ENCODE data around the gene RAB11A. TPM values are rescaled to one million over a fixed set of nuclear protein-coding genes. Genes with fewer than 3 reads are reported as not detected.
A peak's percentile ranks its signal among the peaks of the same experiment; 100 is the strongest.

The RAB11A gene
- total RNA-seq, 3 donors from 2014 or later: 108 to 156 (median 147) TPM

- Histone ChIP-seq H3K4me1 (no peaks in the 10 kb centered on the region), H3K27me3 (no peaks in the 10 kb centered on the region), H3K27ac (no peak overlapping the region), H3K9me3 (no peaks in the 10 kb centered on the region), H3K4me3 (no peak overlapping the region), H3K36me3 (no peaks in the 10 kb centered on the region)
- TF ChIP-seq POLR2AphosphoS5 (IDR thresholded peaks at IDR 0.05) (peak in 1 of 3 donors; percentile 35), POLR2A (IDR thresholded peaks at IDR 0.05) (no peak)
- TF ChIP-seq, protein P1, sequence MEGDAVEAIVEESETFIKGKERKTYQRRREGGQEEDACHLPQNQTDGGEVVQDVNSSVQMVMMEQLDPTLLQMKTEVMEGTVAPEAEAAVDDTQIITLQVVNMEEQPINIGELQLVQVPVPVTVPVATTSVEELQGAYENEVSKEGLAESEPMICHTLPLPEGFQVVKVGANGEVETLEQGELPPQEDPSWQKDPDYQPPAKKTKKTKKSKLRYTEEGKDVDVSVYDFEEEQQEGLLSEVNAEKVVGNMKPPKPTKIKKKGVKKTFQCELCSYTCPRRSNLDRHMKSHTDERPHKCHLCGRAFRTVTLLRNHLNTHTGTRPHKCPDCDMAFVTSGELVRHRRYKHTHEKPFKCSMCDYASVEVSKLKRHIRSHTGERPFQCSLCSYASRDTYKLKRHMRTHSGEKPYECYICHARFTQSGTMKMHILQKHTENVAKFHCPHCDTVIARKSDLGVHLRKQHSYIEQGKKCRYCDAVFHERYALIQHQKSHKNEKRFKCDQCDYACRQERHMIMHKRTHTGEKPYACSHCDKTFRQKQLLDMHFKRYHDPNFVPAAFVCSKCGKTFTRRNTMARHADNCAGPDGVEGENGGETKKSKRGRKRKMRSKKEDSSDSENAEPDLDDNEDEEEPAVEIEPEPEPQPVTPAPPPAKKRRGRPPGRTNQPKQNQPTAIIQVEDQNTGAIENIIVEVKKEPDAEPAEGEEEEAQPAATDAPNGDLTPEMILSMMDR (IDR thresholded peaks at IDR 0.05): no peak
- intact Hi-C loops (cut with DNase I; ENCODE audit: low total_unique reads): no loop called here
- DNase-seq (ENCODE audit: low spot score in 2 of 2): peak in 1 of 2 donors; percentile 54
Measured at GRCh38 chr15:65824941-65825544, 44.2 kb upstream of the RAB11A start.

GRCh38 chr15:65827065-65827464, 42.2 kb upstream of the RAB11A start:
- TF ChIP-seq POLR2A (IDR thresholded peaks at IDR 0.05) (no peak), POLR2AphosphoS5 (IDR thresholded peaks at IDR 0.05) (no peak)
- TF ChIP-seq, protein P1 (IDR thresholded peaks at IDR 0.05): no peak
- Histone ChIP-seq H3K4me3 (no peak overlapping the region), H3K9me3 (no peaks in the 10 kb centered on the region), H3K27ac (no peak overlapping the region), H3K36me3 (no peaks in the 10 kb centered on the region), H3K4me1 (no peaks in the 10 kb centered on the region), H3K27me3 (no peaks in the 10 kb centered on the region)
- intact Hi-C loops (cut with DNase I; ENCODE audit: low total_unique reads): no loop called here
- no peak for DNase-seq (ENCODE audit: low spot score in 2 of 2)

GRCh38 chr15:65828585-65828984, 40.7 kb upstream of the RAB11A start:
- TF ChIP-seq, protein P1 (IDR thresholded peaks at IDR 0.05): no peak
- no peak for TF ChIP-seq POLR2A (IDR thresholded peaks at IDR 0.05)
- TF ChIP-seq POLR2AphosphoS5 (IDR thresholded peaks at IDR 0.05): no peak
- Histone ChIP-seq H3K36me3 (no peaks in the 10 kb centered on the region), H3K4me1 (peaks cover 0 to 5% of the 10 kb centered on the region in 2 donors), H3K27me3 (no peaks in the 10 kb centered on the region), H3K27ac (no peak overlapping the region), H3K4me3 (no peak overlapping the region), H3K9me3 (no peaks in the 10 kb centered on the region)
- DNase-seq (ENCODE audit: low spot score in 2 of 2): no peak
- intact Hi-C loops (cut with DNase I; ENCODE audit: low total_unique reads): no loop called here

DNA sequence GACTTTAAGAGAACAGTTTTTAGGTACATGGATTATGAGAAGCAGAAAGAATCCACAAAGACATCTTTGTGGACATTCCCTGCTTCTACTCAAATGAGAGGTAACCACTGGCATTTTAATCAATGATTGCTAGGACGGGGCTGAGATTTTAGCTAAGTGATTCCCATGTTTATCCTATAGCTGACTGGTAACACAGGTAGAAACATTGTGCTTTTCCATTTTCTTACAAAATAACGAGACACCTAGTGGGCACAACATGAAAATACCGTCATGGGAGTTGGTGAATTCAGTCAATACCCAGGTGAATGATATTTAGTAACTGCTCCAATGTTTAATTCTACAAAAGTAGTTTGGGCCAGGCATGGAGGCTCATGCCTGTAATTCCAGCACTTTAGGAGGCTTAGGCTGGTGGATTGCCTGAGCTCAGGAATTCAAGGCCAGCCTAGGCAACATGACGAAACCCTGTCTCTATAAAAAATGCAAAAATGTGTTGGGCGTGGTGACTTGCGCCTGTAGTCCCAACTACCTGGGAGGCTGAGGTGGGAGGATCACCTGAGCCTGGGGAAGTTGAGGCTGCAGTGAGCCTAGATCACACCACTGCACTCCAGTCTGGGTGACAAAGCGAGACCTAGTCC, 40.0 kb upstream of the RAB11A start:
- Histone ChIP-seq H3K4me1 (peaks cover 0 to 12% of the 10 kb centered on the region in 2 donors), H3K36me3 (no peaks in the 10 kb centered on the region), H3K4me3 (no peak overlapping the region), H3K27ac (no peak overlapping the region), H3K9me3 (no peaks in the 10 kb centered on the region), H3K27me3 (no peaks in the 10 kb centered on the region)
- intact Hi-C loops (cut with DNase I; ENCODE audit: low total_unique reads): no loop called here
- DNase-seq (ENCODE audit: low spot score in 2 of 2): no peak
- no peak for TF ChIP-seq POLR2A (IDR thresholded peaks at IDR 0.05)
- TF ChIP-seq, protein P1 (IDR thresholded peaks at IDR 0.05): peak; percentile 20 to 43 (median 34)

- TF ChIP-seq POLR2AphosphoS5 (IDR thresholded peaks at IDR 0.05): peak; percentile 68 to 92 (median 88)
- TF ChIP-seq, protein P1 (IDR thresholded peaks at IDR 0.05): peak in 1 of 3 donors; percentile 23
- no peak for TF ChIP-seq POLR2A (IDR thresholded peaks at IDR 0.05)
- H3K9me3 ChIP-seq: no peaks in the 10 kb centered on the region
- peak; percentile 86 to 90 for DNase-seq (ENCODE audit: low spot score in 2 of 2)
- H3K36me3 ChIP-seq: no peaks in the 10 kb centered on the region
- peak overlapping the region; percentile 86 to 91 for H3K27ac ChIP-seq
- H3K27me3 ChIP-seq: no peaks in the 10 kb centered on the region
- H3K4me3 ChIP-seq: peak overlapping the region; percentile 37 to 57 (median 38)
- peaks cover 0 to 13% of the 10 kb centered on the region in 2 donors for H3K4me1 ChIP-seq
- intact Hi-C loops (cut with DNase I; ENCODE audit: low total_unique reads): no loop called here
Measured at GRCh38 chr15:65832549-65833364, 36.5 kb upstream of the RAB11A start.
